HCT116 (cell line): ENCODE results near the gene ST3GAL6. TPM values are rescaled to one million over a fixed set of nuclear protein-coding genes. Genes with fewer than 3 reads are reported as not detected.

Experiments
- ATAC-seq: fragments of 200-7000 bp; cut with Tn5 transposase; 2 replicates; pipeline ENCODE4 v1.9.1; 2020; ENCODE audit warnings: mild to moderate bottlenecking, moderate library complexity
- BruUV-seq: library from RNA; stranded (reverse); fragments of 400-500 nt; replicated peaks from 2 replicates; lab custom pipeline; 2021; lab: Mats Ljungman, UMichigan
- CTCF ChIA-PET: fragments of 300-600 bp; sonication (Branson Sonifier 250); formaldehyde crosslinking; loops from one replicate; lab custom pipeline; 2021; ENCODE audit warnings: antibody characterized with exemption; lab: Charles Lee
- POLR2A ChIA-PET: fragments of 300-600, 350-600 bp; sonication (Branson Sonifier 250); formaldehyde crosslinking; loops from one replicate; lab custom pipeline; 2021; ENCODE audit warnings: antibody characterized with exemption; lab: Charles Lee
- RAD21 ChIA-PET, 2 experiments: fragments of 300-600 bp; sonication (Branson Sonifier 250); formaldehyde crosslinking; loops; one replicate each; lab custom pipeline; 2023; ENCODE audit warnings: low total read pairs in 2 of 2; ENCODE audit not compliant: uncharacterized antibody in 2 of 2, unreplicated experiment in 2 of 2, low non-redundant PET in 1 of 2; lab: Charles Lee
- DNase-seq: peaks from one replicate; pipeline ENCODE4 v3.0.0-alpha.2; 2010; ENCODE audit warnings: low read depth, low spot score
- H2AFZ ChIP-seq: fragments of 200-600 bp; shearing (Covaris generic), sonication (generic); 2 replicates; pipeline ENCODE4 v1.6.1; 2017; ENCODE audit warnings: low read depth, mixed run types, mixed read lengths, antibody characterized with exemption, low read length; ENCODE audit not compliant: poor library complexity, severe bottlenecking
- H3K27ac ChIP-seq: 2 replicates; pipeline ENCODE4 v1.5.1; 2012; ENCODE audit warnings: low read depth, low read length
- H3K27me3 ChIP-seq: fragments of 200-600 bp; sonication (generic); 2 replicates; pipeline ENCODE4 v1.6.1; 2016; ENCODE audit warnings: mixed run types, low read length, mixed read lengths; ENCODE audit not compliant: insufficient read depth
- H3K36me3 ChIP-seq, 2 experiments: fragments of 200-500 bp in 1 of 2; fragments of 200-600 bp in 1 of 2; sonication (Bioruptor generic) in 1 of 2; sonication (generic) in 1 of 2; 2 replicates each; pipeline versions ENCODE4 v1.5.1 to v1.6.1; 2014 to 2016; ENCODE audit warnings: low read length in 2 of 2, inconsistent platforms in 1 of 2, mixed read lengths in 1 of 2, mixed run types in 1 of 2; ENCODE audit not compliant: insufficient read depth in 2 of 2, control insufficient read depth in 1 of 2
- H3K4me1 ChIP-seq, 2 experiments: fragments of 200-600 bp in 1 of 2; sonication (generic) in 1 of 2; 2 replicates each; pipeline versions ENCODE4 v1.5.1 to v1.6.1; 2012 to 2017; ENCODE audit warnings: low read length in 2 of 2, inconsistent platforms in 1 of 2, mild to moderate bottlenecking in 1 of 2, mixed read lengths in 1 of 2, mixed run types in 1 of 2, moderate library complexity in 1 of 2; ENCODE audit not compliant: insufficient read depth in 2 of 2, control insufficient read depth in 1 of 2
- H3K4me2 ChIP-seq: fragments of 200-600 bp; sonication (generic); 2 replicates; pipeline ENCODE4 v1.6.1; 2017; ENCODE audit warnings: mixed run types, low read length, mixed read lengths
- H3K4me3 ChIP-seq, 2 experiments: fragments of 200-600 bp in 1 of 2; sonication (generic) in 1 of 2; replicated peaks in 1 of 2; 2 replicates each; pipeline ENCODE4 v1.5.1; 2011 to 2016; ENCODE audit warnings: low read length in 2 of 2, control low read depth in 1 of 2, low read depth in 1 of 2, mild to moderate bottlenecking in 1 of 2, mixed read lengths in 1 of 2, mixed run types in 1 of 2
- H3K79me2 ChIP-seq: fragments of 200-600 bp; sonication (generic); 2 replicates; pipeline ENCODE4 v1.6.1; 2017; ENCODE audit warnings: mild to moderate bottlenecking, mixed run types, low read length, moderate library complexity, mixed read lengths; ENCODE audit not compliant: insufficient read depth
- H3K9ac ChIP-seq: fragments of 200-600 bp; sonication (generic); 2 replicates; pipeline ENCODE4 v1.6.1; 2016; ENCODE audit warnings: low read length, mixed read lengths
- H3K9me2 ChIP-seq: fragments of 200-600 bp; sonication (generic), shearing (Covaris generic); 2 replicates; pipeline ENCODE4 v1.6.1; 2017; ENCODE audit warnings: mixed run types, mild to moderate bottlenecking, moderate library complexity; ENCODE audit not compliant: insufficient read depth
- H3K9me3 ChIP-seq, 2 experiments: fragments of 200-500 bp in 1 of 2; fragments of 200-600 bp in 1 of 2; sonication (Bioruptor generic) in 1 of 2; sonication (generic) in 1 of 2; 2 replicates each; pipeline ENCODE4 v1.6.1; 2014 to 2017; ENCODE audit warnings: low read length in 2 of 2, mixed read lengths in 2 of 2, inconsistent platforms in 1 of 2, low read depth in 1 of 2, mild to moderate bottlenecking in 1 of 2, mixed run types in 1 of 2, moderate library complexity in 1 of 2; ENCODE audit not compliant: control insufficient read depth in 1 of 2, insufficient read depth in 1 of 2
- H4K20me1 ChIP-seq: fragments of 200-600 bp; sonication (generic), shearing (Covaris generic); 2 replicates; pipeline ENCODE4 v1.6.1; 2017; ENCODE audit warnings: mixed run types, mild to moderate bottlenecking, moderate library complexity; ENCODE audit not compliant: insufficient read depth
- ATF3 ChIP-seq: IDR thresholded peaks from 2 replicates; pipeline ENCODE4 v1.6.1; 2012
- CEBPB ChIP-seq: IDR thresholded peaks from 2 replicates; pipeline ENCODE4 v1.6.1; 2012; ENCODE audit warnings: low read depth
- ELF1 ChIP-seq: IDR thresholded peaks from 2 replicates; pipeline ENCODE4 v1.6.1; 2012; ENCODE audit warnings: low read depth, borderline replicate concordance
- EZH2 ChIP-seq: fragments of 200-600 bp; sonication (generic); IDR thresholded peaks from 2 replicates; pipeline ENCODE4 v1.6.1; 2017; ENCODE audit warnings: antibody characterized with exemption, mixed run types
- EZH2phosphoT487 ChIP-seq: fragments of 200-600 bp; IDR thresholded peaks from 2 replicates; pipeline ENCODE4 v1.6.1; 2018; ENCODE audit warnings: antibody characterized with exemption, borderline replicate concordance
- FOSL1 ChIP-seq: IDR thresholded peaks from 2 replicates; pipeline ENCODE4 v1.6.1; 2012; ENCODE audit warnings: low read depth
- JUND ChIP-seq: IDR thresholded peaks from 2 replicates; pipeline ENCODE4 v1.6.1; 2012
- POLR2A ChIP-seq: IDR thresholded peaks from 2 replicates; pipeline ENCODE4 v1.7.0; 2011; ENCODE audit warnings: borderline replicate concordance; ENCODE audit not compliant: insufficient read depth, insufficient read length; ENCODE audit errors: extremely low read depth
- POLR2AphosphoS5 ChIP-seq: IDR thresholded peaks from 2 replicates; pipeline ENCODE4 v1.6.1; 2011; ENCODE audit warnings: mild to moderate bottlenecking, low read depth, low read length, moderate library complexity
- REST ChIP-seq: IDR thresholded peaks from 2 replicates; pipeline ENCODE4 v1.6.1; 2012; ENCODE audit warnings: low read depth
- SIN3A ChIP-seq: IDR thresholded peaks from 2 replicates; pipeline ENCODE4 v1.6.1; 2012; ENCODE audit warnings: low read depth
- SP1 ChIP-seq: IDR thresholded peaks from 2 replicates; pipeline ENCODE4 v1.6.1; 2012; ENCODE audit warnings: low read depth
- TCF7L2 ChIP-seq: IDR thresholded peaks from 2 replicates; pipeline ENCODE4 v1.7.0; 2011; ENCODE audit warnings: borderline replicate concordance, inconsistent platforms; ENCODE audit not compliant: insufficient read depth, insufficient read length; ENCODE audit errors: extremely low read depth
- YY1 ChIP-seq: IDR thresholded peaks from 2 replicates; pipeline ENCODE4 v1.6.1; 2011; ENCODE audit warnings: low read length, low read depth, moderate library complexity, mild to moderate bottlenecking; ENCODE audit not compliant: insufficient replicate concordance; ENCODE audit errors: extremely low read depth
- ZBTB33 ChIP-seq: IDR thresholded peaks from 2 replicates; pipeline ENCODE4 v1.6.1; 2011; ENCODE audit warnings: mild to moderate bottlenecking, low read length, moderate library complexity; ENCODE audit not compliant: insufficient replicate concordance; ENCODE audit errors: extremely low read depth
- ZNF274 ChIP-seq: fragments of 200-500 bp; sonication (Bioruptor generic); IDR thresholded peaks from 2 replicates; pipeline ENCODE4 v1.6.1; 2014; ENCODE audit warnings: mild to moderate bottlenecking, low read depth, low read length, inconsistent platforms
- intact Hi-C: fragments of 100-400 bp; cut with micrococcal nuclease; formaldehyde crosslinking; loops from 2 replicates; pipeline ENCODE4 v1.10.0; 2022
- total RNA-seq: library from RNA; stranded (reverse); gene quantifications from one replicate; pipeline ENCODE4 v1.2.1, GENCODE V29; 2021; ENCODE audit not compliant: unreplicated experiment

Gene ST3GAL6
- total RNA-seq, 1 experiment from 2014 or later: 10.6 TPM

- intact Hi-C loops: no loop called here
- Histone ChIP-seq H3K4me2 (no peak overlapping the region), H3K36me3 (no peaks in the 10 kb centered on the region), H4K20me1 (no peaks in the 10 kb centered on the region), H3K79me2 (no peaks in the 10 kb centered on the region), H3K9ac (no peak overlapping the region), H3K9me2 (no peaks in the 10 kb centered on the region), H3K4me3 (no peak overlapping the region), H3K27me3 (no peaks in the 10 kb centered on the region), H3K4me1 (no peaks in the 10 kb centered on the region), H3K27ac (no peak overlapping the region), H3K9me3 (no peaks in the 10 kb centered on the region), H2AFZ (no peak overlapping the region)
- no peak for ATAC-seq
- RAD21 ChIA-PET: interaction anchor here in 1 of 2 experiments (0.6 kb wide), 1 partner anchor 281 kb away, joined by 3 read pairs; no protein-coding TSS in a partner anchor
- no TSS peak for BruUV-seq
- TF ChIP-seq ELF1 (no peak), ATF3 (no peak), SIN3A (no peak), CEBPB (no peak), SP1 (no peak), YY1 (no peak)
- CTCF ChIA-PET: no interaction called here
- POLR2A ChIA-PET: no interaction called here
- DNase-seq: no peak
These were observed 1.3 kb downstream of the ST3GAL6 start for GRCh38 chr3:98764472-98764884.

- Histone ChIP-seq H3K36me3 (no peaks in the 10 kb centered on the region), H3K4me3 (no peak overlapping the region), H4K20me1 (no peaks in the 10 kb centered on the region), H3K79me2 (no peaks in the 10 kb centered on the region), H3K9me2 (no peaks in the 10 kb centered on the region), H2AFZ (no peak overlapping the region), H3K9me3 (no peaks in the 10 kb centered on the region), H3K9ac (no peak overlapping the region), H3K4me1 (no peaks in the 10 kb centered on the region), H3K27me3 (no peaks in the 10 kb centered on the region), H3K4me2 (no peak overlapping the region), H3K27ac (no peak overlapping the region)
- ATAC-seq: no peak
- RAD21 ChIA-PET: no interaction called here
- CTCF ChIA-PET: no interaction called here
- POLR2A ChIA-PET: no interaction called here
- no peak for DNase-seq
- intact Hi-C loops: no loop called here
- BruUV-seq: no TSS peak
- TF ChIP-seq TCF7L2: no peak
- TF ChIP-seq POLR2AphosphoS5: no peak
- TF ChIP-seq ZBTB33: no peak
- TF ChIP-seq POLR2A: no peak
- TF ChIP-seq SIN3A: no peak
- TF ChIP-seq YY1: no peak
- TF ChIP-seq REST: no peak
- no peak for TF ChIP-seq EZH2phosphoT487
- TF ChIP-seq JUND: no peak
- no peak for TF ChIP-seq ZNF274
- no peak for TF ChIP-seq EZH2
- no peak for TF ChIP-seq SP1
- no peak for TF ChIP-seq FOSL1
These were observed 2.6 kb downstream of the ST3GAL6 start for GRCh38 chr3:98765721-98766120.
